ENCODE data around the gene RNF215. TPM values are rescaled to one million over a fixed set of nuclear protein-coding genes. Genes with fewer than 3 reads are reported as not detected.

RNF215 gene
- total and polyA plus RNA-seq, 2 of the 13 experiments (the other 11 are each of a cell fraction or from before 2014, with no cell fraction given) = 5.3 to 6.1 TPM

GRCh38 chr22:30423301-30423958 is 36.2 kb upstream of the RNF215 start (continued):
- peak; percentile 66; the same call in 1 of the 2 replicates for TF ChIP-seq ISL2 (CRISPR knock-in tag; IDR thresholded peaks at IDR 0.05)
- TF ChIP-seq ZFY (CRISPR knock-in tag; IDR thresholded peaks at IDR 0.05) = peak; percentile 96
- no peak for TF ChIP-seq NCOR1 (IDR thresholded peaks at IDR 0.05; ENCODE audit: borderline replicate concordance, low read length)
- no peak; the same call in 1 of the 2 replicates for TF ChIP-seq NR2C2 (CRISPR knock-in tag; IDR thresholded peaks at IDR 0.05; ENCODE audit: borderline replicate concordance)
- TF ChIP-seq ZBTB2 (CRISPR knock-in tag; IDR thresholded peaks at IDR 0.05; ENCODE audit: low read depth) = no peak; the same call in 1 of the 2 replicates
- peak; percentile 14; the same call in 1 of the 2 replicates for TF ChIP-seq ARNTL (CRISPR knock-in tag; IDR thresholded peaks at IDR 0.05)
- no peak; the same call in 1 of the 2 replicates for TF ChIP-seq TSC22D2 (CRISPR knock-in tag; IDR thresholded peaks at IDR 0.05; ENCODE audit: borderline replicate concordance)
- TF ChIP-seq TOE1 (CRISPR knock-in tag; IDR thresholded peaks at IDR 0.05) = 0 out of 2 replicates have a peak, but pooled peaks have one; percentile 12
- TF ChIP-seq FOXM1 (CRISPR knock-in tag; IDR thresholded peaks at IDR 0.05) = peak; percentile 74; the same call in 1 of the 2 replicates
- TF ChIP-seq ZNF639 (CRISPR knock-in tag; conservative IDR thresholded peaks at IDR 0.05) = 0 out of 2 replicates have a peak, but pooled peaks have one; percentile 62
- TF ChIP-seq CBX1 (IDR thresholded peaks at IDR 0.05; ENCODE audit: low read depth) = peak; percentile 37
- peak; percentile 74; the same call in 1 of the 2 replicates for TF ChIP-seq ZNF709 (CRISPR knock-in tag; IDR thresholded peaks at IDR 0.05)
- peak; percentile 81 for TF ChIP-seq ZNF777 (CRISPR knock-in tag; IDR thresholded peaks at IDR 0.05)
- TF ChIP-seq TAF15 (IDR thresholded peaks at IDR 0.05; ENCODE audit: low read depth, low read length, poor library complexity, severe bottlenecking) = peak; percentile 96
- peak; percentile 79; the same call in 1 of the 2 replicates for TF ChIP-seq ZSCAN31 (CRISPR knock-in tag; IDR thresholded peaks at IDR 0.05; ENCODE audit: low read depth)
- TF ChIP-seq PAWR (CRISPR knock-in tag; IDR thresholded peaks at IDR 0.05; ENCODE audit: borderline replicate concordance) = no peak; the same call in 1 of the 2 replicates
- TF ChIP-seq NFKB2 (CRISPR knock-in tag; IDR thresholded peaks at IDR 0.05; ENCODE audit: borderline replicate concordance) = peak; percentile 84; the same call in 1 of the 2 replicates
- TF ChIP-seq FLYWCH1 (CRISPR knock-in tag; IDR thresholded peaks at IDR 0.05) = no peak
- no peak for TF ChIP-seq HNF1B (CRISPR knock-in tag; IDR thresholded peaks at IDR 0.05)
- TF ChIP-seq ZNF101 (CRISPR knock-in tag; IDR thresholded peaks at IDR 0.05; ENCODE audit: borderline replicate concordance, low read depth) = no peak
- no peak for TF ChIP-seq RCOR2 (CRISPR knock-in tag; IDR thresholded peaks at IDR 0.05)
- no peak for TF ChIP-seq ZBTB43 (CRISPR knock-in tag; conservative IDR thresholded peaks at IDR 0.05)
